NK-92 (cell line): Measurements from ENCODE around the gene KRTAP9-4.
"Not testable (repeated sequence)": the region's sequence is repeated elsewhere in the genome, so short reads cannot be mapped to it uniquely, and the experiment has no call there.

Experiments used
- DNase-seq: peaks from one replicate; lab custom pipeline; 2025; ENCODE audit not compliant: unreplicated experiment; lab: John Stamatoyannopoulos, UW

KRTAP9-4 gene, protein sequence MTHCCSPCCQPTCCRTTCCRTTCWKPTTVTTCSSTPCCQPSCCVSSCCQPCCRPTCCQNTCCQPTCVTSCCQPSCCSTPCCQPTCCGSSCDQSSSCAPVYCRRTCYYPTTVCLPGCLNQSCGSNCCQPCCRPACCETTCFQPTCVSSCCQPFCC

DNA sequence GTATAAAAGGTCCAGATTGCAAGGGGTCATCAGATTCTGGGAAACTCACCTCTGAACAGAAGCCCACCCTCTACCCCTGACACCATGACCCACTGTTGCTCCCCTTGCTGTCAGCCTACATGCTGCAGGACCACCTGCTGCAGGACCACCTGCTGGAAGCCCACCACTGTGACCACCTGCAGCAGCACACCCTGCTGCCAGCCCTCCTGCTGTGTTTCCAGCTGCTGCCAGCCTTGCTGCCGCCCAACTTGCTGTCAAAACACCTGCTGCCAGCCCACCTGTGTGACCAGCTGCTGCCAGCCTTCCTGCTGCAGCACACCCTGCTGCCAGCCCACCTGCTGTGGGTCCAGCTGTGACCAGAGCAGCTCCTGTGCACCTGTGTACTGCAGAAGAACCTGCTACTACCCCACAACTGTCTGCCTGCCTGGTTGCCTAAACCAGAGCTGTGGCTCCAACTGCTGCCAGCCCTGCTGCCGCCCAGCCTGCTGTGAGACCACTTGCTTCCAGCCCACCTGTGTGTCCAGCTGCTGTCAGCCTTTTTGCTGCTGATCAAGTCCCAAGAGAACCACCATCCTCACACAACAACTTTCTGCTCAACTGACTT lies at the start of gene KRTAP9-4:
KRTAP9-4 (plus strand) TSS at position 51 of the 604 bp plus-strand sequence; CDS start at position 85, 34 bp downstream.
- not testable (repeated sequence) for DNase-seq

DNA sequence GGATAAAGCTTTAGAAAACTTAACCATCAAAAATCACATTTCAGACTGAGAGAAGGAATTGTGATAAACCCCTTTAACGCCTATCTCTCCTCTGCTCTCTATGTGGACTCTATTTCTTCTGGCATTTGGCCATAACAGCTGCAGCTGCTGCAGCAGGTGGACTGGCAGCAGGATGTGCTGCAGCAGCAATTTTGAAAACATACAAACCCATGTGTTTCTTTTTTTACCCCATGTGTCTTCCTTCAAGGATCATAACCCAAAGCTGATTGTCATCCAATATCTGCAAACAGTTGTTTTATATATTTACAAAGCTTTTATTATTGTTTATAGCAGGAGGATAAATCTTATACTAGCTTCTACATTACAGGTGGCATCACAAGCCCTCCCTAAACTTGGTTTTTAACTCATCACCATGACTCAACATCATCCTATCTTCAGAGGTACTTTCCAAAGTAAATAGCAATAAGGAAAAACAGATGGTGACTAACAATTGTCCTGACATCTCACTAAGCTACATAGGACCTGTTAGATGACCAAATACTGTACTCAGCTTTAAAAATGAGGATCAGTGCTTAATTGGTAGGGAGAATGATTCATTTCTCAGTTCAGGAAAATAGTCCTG lies 37.5 kb upstream of the KRTAP9-4 start:
- no peak for DNase-seq

DNA sequence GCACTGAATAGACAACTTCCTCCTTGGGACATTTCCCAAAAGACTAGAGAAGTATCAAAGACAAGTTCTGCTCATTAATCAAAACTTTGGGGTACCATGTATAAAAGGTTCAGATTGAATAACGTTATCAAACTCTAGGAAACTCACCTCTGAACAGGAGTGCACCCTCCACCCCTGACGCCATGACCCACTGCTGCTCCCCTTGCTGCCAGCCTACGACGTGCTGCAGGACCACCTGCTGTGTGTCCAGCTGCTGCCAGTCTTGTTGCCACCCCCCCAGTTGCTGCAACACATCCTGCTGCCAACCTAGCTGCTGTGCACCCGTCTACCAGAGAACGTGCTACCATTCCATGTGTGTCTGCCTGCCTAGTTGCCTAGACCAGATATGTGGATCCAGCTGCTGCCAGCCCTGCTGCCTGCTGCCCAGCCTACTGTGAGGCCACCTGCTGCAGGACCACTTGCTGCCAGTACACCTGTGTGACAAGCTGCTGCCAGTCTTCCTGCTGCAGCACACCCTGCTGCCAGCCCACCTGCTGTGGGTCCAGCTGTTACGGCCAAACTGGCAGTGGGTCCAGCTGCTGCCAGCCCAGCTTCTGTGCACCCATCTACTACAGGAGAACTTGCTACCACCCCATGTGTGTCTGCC lies 36.8 kb upstream of the KRTAP9-4 start:
- DNase-seq = no peak

DNA sequence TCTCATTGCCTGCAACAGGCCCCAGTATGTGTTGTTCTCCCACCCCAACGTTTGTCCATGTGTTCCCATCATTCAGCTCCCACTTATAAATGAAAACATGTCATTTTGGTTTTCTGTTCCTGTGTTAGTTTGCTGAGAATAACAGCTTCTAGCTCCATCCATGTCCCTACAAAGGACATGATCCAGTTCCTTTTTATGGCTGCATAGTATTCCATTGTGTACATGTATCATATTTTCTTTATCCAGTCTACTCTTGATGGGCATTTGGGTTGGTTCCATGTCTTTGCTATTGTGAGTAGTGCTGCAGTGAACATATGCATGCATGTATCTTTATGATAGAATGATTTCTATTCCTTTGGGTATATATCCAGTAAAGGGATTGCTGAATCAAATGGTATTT lies 33.8 kb upstream of the KRTAP9-4 start:
- no peak for DNase-seq

DNA sequence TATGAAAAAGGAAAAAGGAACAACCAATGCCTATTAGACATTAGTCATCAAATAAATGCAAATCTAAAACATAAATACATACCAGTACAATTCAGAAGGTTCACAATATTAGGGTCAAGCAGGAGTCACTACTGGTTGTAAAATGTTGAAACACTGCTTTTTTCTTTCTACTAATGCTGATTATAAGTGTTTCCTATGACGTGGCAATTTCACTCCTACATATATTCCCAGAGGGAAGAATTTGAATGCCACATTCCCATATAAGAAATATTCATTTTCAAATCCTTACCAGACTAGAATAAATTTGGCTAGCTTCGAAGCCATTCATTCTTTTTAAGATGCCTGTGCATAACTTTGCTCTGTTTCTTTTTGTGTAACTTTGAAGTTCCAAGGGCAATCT lies 25.7 kb upstream of the KRTAP9-4 start:
- DNase-seq = no peak

DNA sequence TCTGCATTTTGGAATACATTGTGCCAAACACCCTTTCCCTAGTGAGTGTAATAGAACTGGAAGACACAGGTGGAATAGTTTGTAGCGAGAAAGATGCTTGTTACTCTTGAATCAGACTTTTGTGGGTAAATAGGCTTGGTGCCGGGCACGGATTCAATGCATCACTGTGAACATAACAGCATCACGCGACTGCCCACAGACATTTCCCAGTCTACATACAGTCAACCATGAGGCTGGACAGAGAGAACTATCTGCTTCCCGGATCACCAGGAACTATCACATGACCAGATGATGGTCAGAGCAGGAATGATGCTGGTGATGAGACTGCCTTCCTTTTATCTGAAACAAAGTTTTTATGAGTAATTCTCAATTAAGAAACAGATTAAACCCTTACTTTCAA lies 23.4 kb upstream of the KRTAP9-4 start:
- no peak for DNase-seq

DNA sequence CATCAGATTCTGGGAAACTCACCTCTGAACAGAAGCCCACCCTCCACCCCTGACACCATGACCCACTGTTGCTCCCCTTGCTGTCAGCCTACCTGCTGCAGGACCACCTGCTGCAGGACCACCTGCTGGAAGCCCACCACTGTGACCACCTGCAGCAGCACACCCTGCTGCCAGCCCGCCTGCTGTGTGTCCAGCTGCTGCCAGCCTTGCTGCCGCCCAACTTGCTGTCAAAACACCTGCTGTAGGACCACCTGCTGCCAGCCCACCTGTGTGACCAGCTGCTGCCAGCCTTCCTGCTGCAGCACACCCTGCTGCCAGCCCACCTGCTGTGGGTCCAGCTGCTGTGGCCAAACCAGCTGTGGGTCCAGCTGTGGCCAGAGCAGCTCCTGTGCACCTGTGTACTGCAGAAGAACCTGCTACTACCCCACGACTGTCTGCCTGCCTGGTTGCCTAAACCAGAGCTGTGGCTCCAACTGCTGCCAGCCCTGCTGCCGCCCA lies 22.8 kb upstream of the KRTAP9-4 start, which contains the start of gene KRTAP9-2:
KRTAP9-2 (plus strand) TSS at position 51 of the 498 bp plus-strand sequence; CDS start at position 58, 7 bp downstream.
- DNase-seq = not testable (repeated sequence)

DNA sequence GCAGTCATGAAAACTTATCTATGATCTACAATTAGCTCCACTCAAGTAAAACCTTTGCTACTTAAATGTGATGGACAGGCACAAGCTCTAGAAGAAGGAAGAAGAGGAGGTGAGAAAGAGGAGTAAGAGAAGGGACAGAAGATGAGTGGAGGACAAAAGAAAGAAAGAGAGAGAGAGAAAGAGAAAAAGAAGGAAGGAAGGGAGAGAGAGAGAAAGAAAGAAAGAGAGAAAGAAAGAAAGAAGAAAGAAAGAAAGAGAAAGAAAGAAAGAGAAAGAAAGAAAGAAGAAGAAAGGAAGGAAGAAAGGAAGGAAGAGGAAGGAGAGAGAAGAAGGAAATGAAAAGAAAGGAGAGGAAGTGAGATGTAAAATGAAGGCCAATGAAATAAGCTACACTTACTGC lies 19.4 kb upstream of the KRTAP9-4 start:
- no peak for DNase-seq

DNA sequence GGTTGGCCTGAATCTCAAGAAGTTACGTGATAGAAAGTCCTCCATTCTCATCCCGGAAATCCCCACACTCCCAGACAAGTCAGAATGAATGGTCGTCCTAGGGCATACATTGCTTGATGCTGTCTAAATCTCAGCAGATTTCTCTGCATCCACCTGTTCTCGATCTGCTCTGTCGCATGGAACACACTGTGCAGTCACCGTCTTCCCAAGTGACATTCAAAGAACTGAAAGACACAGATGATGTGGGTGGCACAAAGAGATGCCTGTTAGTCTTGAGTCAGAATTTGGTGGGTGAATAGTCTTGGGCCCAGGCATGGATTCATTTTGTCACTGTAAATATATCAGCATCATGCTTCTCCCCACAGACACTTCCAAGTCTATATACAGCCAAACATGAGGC lies 17.8 kb upstream of the KRTAP9-4 start:
- DNase-seq = no peak

DNA sequence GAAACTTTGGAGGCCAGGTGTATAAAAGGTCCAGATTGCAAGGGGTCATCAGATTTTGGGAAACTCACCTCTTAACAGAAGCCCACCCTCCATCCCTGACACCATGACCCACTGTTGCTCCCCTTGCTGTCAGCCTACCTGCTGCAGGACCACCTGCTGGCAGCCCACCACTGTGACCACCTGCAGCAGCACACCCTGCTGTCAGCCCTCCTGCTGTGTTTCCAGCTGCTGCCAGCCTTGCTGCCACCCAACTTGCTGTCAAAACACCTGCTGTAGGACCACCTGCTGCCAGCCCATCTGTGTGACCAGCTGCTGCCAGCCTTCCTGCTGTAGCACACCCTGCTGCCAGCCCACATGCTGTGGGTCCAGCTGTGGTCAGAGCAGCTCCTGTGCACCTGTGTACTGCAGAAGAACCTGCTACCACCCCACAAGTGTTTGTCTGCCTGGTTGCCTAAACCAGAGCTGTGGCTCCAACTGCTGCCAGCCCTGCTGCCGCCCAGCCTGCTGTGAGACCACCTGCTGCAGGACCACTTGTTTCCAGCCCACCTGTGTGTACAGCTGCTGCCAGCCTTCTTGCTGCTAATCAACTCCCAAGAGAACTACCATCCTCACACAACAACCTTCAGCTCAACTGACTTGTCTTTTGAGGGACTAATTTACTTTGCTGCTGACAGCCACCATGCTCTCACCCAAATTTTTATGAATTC lies 16.9 kb upstream of the KRTAP9-4 start, which contains the start of gene KRTAP9-3:
KRTAP9-3 (plus strand) TSS at position 51 of the 707 bp plus-strand sequence; CDS start at position 104, 53 bp downstream.
- not testable (repeated sequence) for DNase-seq

DNA sequence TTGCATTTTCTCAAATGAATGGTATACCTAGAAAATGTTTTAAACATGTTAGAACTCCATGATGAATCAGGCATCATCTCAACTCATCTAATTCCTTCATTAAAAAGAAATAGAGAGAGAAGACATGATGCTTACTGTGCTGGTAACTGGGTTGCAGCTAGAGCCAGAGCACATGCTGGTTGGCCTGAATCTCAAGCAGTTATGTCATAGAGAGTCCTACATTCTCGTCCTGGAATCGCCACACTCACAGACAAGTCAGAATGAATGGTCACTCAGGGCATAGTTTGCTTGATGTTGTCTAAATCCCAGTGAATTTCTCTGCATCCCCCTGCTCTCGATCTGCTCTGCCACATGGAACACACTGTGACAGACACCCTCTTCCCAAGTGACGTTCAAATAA lies 12.4 kb upstream of the KRTAP9-4 start:
- not testable (repeated sequence) for DNase-seq

DNA sequence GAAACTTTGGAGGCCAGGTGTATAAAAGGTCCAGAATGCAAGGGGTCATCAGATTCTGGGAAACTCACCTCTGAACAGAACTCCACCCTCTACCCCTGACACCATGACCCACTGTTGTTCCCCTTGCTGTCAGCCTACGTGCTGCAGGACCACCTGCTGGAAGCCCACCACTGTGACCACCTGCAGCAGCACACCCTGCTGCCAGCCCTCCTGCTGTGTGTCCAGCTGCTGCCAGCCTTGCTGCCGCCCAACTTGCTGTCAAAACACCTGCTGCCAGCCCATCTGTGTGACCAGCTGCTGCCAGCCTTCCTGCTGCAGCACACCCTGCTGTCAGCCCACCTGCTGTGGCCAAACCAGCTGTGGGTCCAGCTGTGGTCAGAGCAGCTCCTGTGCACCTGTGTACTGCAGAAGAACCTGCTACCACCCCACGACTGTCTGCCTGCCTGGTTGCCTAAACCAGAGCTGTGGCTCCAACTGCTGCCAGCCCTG lies 11.5 kb upstream of the KRTAP9-4 start, which contains the start of gene KRTAP9-8:
KRTAP9-8 (plus strand) TSS at position 51 of the 489 bp plus-strand sequence; CDS start at position 104, 53 bp downstream.
- DNase-seq = not testable (repeated sequence)

DNA sequence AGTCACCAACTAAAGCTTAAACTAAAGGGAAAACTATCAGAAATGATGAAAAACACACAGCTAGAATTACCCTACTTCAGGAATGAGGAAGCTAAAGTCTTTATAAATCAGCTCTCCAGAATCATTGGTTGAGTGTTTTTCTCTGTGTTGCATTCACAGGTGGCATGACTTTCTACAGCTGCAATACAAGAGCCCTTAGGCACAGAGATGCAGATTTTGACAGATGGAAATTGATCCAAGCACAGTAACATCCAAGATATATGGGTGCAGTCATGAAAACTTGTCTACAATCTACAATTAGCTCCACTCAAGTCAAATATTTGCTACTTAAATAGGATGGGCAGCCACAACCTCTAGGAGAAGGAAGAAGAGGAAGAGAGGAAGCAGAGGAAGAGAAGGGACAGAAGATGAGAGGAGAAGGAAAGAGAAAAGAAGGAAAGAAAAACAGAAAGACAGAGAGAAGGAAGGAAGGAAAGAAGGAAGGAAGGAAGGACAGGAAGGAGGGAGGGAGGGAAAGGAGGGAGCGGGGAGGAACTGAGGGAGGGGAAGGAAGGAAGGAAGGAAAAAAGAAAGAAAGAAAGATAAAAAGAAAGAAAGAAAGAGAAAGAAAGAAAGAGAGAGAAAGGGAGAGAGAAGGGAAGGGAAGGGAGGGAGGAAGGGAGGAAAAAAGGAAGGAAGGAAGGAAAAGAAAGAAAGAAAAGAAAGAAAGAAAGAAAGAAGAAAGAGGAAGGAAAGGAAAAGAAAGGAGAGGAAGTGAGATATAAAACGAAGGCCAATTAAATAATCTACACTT lies 2.3 kb upstream of the KRTAP9-4 start:
- not testable (repeated sequence) for DNase-seq

DNA sequence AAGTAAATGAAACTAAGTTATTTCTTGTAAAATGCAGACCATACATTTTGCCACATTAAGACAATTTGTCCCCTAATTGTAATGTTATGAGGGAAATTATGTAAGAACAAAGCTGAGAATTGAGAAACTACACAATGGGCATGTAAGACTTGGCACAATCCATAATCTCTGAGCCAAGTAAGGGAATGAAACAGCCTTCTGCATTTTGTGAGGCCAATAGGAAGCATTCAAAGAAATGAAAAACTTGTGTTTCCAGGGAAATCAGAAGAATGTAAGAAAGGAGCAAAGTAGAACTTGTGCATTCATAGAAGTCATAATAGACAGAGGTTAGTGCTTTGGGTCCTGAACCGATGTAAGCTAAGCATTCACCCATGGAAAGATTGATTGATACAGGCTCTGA lies 1.8 kb downstream of the KRTAP9-4 start:
- no peak for DNase-seq

DNA sequence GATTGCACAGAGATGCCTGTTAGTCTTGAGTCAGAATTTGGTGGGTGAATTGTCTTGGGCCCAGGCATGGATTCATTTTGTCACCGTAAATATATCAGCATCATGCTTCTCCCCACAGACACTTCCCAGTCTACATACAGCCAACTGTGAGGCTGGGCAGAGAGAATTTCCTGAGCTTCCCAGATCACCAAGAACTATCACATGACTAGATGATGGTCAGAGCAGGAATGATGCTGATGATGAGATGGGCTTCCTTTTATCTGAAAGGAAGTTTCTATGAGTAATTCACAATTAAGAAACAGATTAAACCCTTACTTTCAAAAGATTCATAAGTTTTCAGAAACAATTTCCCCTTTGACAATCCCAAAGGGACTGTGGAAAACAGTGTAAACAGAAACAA lies 5.4 kb downstream of the KRTAP9-4 start:
- DNase-seq = no peak

DNA sequence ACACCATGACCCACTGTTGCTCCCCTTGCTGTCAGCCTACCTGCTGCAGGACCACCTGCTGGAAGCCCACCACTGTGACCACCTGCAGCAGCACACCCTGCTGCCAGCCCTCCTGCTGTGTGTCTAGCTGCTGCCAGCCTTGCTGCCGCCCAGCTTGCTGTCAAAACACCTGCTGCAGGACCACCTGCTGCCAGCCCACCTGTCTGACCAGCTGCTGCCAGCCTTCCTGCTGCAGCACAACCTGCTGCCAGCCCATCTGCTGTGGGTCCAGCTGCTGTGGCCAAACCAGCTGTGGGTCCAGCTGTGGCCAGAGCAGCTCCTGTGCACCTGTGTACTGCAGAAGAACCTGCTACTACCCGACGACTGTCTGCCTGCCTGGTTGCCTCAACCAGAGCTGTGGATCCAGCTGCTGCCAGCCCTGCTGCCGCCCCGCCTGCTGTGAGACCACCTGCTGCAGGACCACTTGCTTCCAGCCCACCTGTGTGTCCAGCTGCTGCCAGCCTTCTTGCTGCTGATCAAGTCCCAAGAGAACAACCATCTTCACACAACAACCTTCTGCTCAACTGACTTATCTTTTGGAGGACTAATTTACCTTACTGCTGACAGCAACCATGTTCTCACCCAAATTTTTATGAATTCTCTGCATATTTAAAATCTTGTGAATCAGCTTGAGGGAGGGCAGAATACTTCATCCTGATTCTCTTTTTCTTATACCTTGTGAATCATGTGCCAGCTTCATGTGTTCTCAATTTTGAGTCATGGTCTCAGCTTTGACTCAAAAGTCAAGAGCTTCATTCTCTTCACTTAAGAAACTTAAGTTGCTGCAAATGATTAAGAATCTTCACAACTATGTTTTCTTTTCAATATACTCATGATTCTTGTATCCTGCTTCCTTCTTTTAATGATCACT lies 6.1 kb downstream of the KRTAP9-4 start, which contains the start of gene KRTAP9-9:
KRTAP9-9 (plus strand) TSS at position 4 of the 910 bp plus-strand sequence.
- not testable (repeated sequence) for DNase-seq

DNA sequence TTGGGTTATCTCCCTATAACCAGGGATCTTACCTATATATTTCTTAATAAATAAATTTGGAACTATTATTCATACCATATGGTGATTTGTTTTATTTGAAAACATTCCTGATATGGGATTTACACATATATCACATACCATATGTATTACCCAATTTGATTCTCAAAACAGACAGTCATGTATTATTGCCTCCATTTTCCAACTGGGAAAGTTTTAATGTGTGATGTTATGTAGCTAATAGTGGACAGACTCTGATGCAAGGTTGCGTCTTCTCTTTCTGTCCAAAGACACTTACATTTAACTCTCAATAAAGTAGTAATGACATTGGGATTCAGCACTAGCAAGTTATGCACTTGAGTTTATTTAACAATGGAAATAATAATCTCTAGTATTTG lies 6.8 kb downstream of the KRTAP9-4 start:
- no peak for DNase-seq

DNA sequence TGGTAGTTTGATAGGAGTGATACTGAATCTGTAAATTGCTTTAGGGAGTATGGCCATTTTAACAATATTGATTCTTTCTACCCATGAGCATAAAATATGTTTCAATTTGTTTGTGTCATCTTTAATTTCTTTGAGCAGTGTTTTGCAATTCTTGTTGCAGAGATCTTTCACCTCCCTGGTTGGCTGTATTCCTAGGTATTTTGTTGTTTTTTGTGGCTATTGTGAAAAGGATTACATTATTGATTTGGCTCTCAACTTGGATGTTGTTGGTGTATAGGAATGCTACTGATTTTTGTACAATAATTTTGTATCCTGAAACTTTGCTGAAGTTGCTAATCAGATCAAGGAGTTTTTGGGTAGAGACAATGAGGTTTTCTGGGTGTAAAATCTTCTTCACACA lies 8.9 kb downstream of the KRTAP9-4 start:
- no peak for DNase-seq

DNA sequence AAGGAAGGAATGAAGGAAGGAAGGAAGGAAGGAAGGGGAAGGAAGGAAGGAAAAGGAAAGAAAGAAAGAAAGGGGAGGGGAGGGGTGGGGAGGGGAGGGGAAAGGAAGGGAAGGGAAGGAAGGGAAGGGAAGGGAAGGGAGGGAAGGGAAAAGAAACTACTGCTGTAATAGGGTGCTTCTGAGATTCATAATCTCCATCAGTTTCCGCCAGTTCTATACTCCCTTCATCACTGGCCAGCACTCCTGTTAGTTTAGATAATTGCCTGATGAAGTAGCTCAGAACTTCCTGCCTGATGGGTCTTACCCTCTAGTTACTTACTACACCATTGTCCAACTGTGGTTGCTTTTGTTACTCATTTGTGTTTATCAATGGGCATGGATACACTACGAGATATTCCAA lies 13.7 kb downstream of the KRTAP9-4 start:
- no peak for DNase-seq
